Measurements from ENCODE around the gene TBC1D10A. TPM values are rescaled to one million over a fixed set of nuclear protein-coding genes. Genes with fewer than 3 reads are reported as not detected.
A peak's percentile ranks its signal among the peaks of the same experiment; 100 is the strongest.

Gene TBC1D10A
- total RNA-seq, 4 donors from 2014 or later = 27.9 to 72.2 (median 45.7) TPM

- DNase-seq = peak; percentile 82
- peak in 1 of 3 donors; percentile 25 for TF ChIP-seq POLR2AphosphoS5 (IDR thresholded peaks at IDR 0.05)
- TF ChIP-seq EP300 (IDR thresholded peaks at IDR 0.05; ENCODE audit: low read depth) = no peak
- no peak for TF ChIP-seq CTCF (IDR thresholded peaks at IDR 0.05)
- TF ChIP-seq POLR2A (IDR thresholded peaks at IDR 0.05) = peak; percentile 18
- Histone ChIP-seq H3K4me1 (peaks cover 19 to 52% (median 39%) of the 10 kb centered on the region in 4 donors), H3K27ac (peak overlapping the region; percentile 68 to 82 (median 77)), H3K9me3 (no peaks in the 10 kb centered on the region), H3K36me3 (no peaks in the 10 kb centered on the region), H3K4me3 (no peak overlapping the region), H3K27me3 (no peaks in the 10 kb centered on the region)
- in situ Hi-C loops (cut with MboI; ENCODE audit: low pct_ligation_motif_present in 1 of 4, low pct_unique_long_range_greater_than_20kb in 1 of 4, low sequenced_read_pairs in 3 of 4) (no loop called here), intact Hi-C loops (cut with DNase I; ENCODE audit: low total_unique reads) (loop anchor here (5.0 kb wide), 1 partner anchor 141 kb away; no protein-coding TSS in a partner anchor)
- WGBS, 2 donors (ENCODE audit: low coverage in 1 of 2) = 31 to 40% methylated on average over 1 to 20 of the region's 22 CpGs
These were observed 73.4 kb downstream of the TBC1D10A start for GRCh38 chr22:30253205-30253852.

DNA sequence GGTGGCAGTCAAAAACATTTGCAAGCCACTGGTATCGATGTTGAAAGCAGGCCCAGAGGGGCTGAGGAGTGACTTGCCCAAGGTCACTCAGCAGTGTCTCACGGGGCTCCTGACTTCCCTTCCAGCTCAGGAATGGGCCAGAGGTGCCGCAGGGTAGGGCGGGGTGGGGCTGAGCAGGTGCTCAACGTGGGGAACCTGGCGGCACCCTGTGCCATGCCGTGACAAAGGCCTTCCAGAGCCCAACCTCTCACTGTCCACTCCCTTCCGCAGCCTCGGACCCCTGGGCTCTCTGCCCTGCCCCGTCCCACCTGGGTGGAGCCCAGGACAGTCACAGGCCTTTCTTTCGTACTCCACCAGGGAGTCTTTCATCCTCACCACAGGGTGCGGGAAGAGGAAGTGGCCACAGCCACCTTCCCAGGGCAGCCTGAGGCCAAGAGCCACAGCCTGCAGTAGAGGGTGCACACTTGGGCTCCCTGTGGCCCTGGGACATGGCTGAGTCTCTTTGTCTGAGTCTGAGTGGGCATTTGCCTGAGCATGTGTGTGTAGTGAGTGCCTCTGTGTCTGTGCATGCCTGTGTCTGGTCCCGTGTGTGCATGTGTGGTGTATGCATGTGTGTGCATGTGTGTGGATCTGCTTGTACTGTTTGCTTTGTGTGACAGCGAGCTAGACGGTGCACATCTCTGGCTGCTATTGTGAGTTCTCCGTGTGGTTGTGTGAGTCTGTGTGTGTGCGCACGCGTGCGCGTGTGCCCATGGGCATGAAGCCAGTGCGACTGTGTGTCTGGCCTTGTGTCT lies 74.1 kb downstream of the TBC1D10A start:
- Histone ChIP-seq H3K9me3 (no peaks in the 10 kb centered on the region), H3K27ac (peak overlapping the region; percentile 68 to 82 (median 77)), H3K27me3 (no peaks in the 10 kb centered on the region), H3K4me3 (no peak overlapping the region), H3K36me3 (no peaks in the 10 kb centered on the region), H3K4me1 (peaks cover 23 to 55% (median 44%) of the 10 kb centered on the region in 4 donors)
- 45% methylated on average over 22 of the region's 22 CpGs; no CpG with 5 or more reads in 1 of the 2 donors for WGBS, 2 donors (ENCODE audit: low coverage in 1 of 2)
- intact Hi-C loops (cut with DNase I; ENCODE audit: low total_unique reads) = loop anchor here (5.0 kb wide), 1 partner anchor 140 kb away; no protein-coding TSS in a partner anchor
- in situ Hi-C loops (cut with MboI; ENCODE audit: low pct_ligation_motif_present in 1 of 4, low pct_unique_long_range_greater_than_20kb in 1 of 4, low sequenced_read_pairs in 3 of 4) = no loop called here
- peak; percentile 78 for DNase-seq
- TF ChIP-seq POLR2A (IDR thresholded peaks at IDR 0.05) = peak; percentile 24
- TF ChIP-seq CTCF (IDR thresholded peaks at IDR 0.05) = peak in 1 of 5 experiments; percentile 17
- no peak for TF ChIP-seq EP300 (IDR thresholded peaks at IDR 0.05; ENCODE audit: low read depth)
- no peak for TF ChIP-seq POLR2AphosphoS5 (IDR thresholded peaks at IDR 0.05)

DNA sequence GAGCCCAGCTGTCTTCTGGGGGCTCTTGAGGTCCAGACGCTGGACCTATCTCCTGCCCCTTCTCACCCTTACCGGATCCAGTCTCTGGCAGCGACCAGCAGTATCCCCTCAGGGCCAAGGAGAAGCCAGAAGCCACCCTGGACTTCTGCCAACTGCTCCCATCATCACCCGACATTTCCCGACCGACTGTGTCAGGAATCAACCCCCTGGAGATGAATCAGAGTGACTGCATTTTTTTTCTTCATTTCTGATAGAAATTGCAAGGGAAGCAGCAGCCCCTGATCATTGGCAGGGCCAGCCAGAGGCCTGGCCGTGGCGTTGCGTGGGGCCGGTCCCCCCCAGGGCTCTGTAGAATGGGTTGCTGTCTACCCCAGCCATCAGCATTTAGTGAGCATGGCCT lies 75.0 kb downstream of the TBC1D10A start:
- TF ChIP-seq POLR2AphosphoS5 (IDR thresholded peaks at IDR 0.05) (no peak), EP300 (IDR thresholded peaks at IDR 0.05; ENCODE audit: low read depth) (no peak), POLR2A (IDR thresholded peaks at IDR 0.05) (no peak), CTCF (IDR thresholded peaks at IDR 0.05) (no peak)
- no peaks in the 10 kb centered on the region for H3K9me3 ChIP-seq
- H3K36me3 ChIP-seq = no peaks in the 10 kb centered on the region
- in situ Hi-C loops (cut with MboI; ENCODE audit: low pct_ligation_motif_present in 1 of 4, low pct_unique_long_range_greater_than_20kb in 1 of 4, low sequenced_read_pairs in 3 of 4) = no loop called here
- peaks cover 24 to 60% (median 53%) of the 10 kb centered on the region in 4 donors for H3K4me1 ChIP-seq
- H3K4me3 ChIP-seq = no peak overlapping the region
- no peak for DNase-seq
- peaks cover 4% of the 10 kb centered on the region for H3K27me3 ChIP-seq
- peak overlapping the region; percentile 68 to 82 (median 77) for H3K27ac ChIP-seq
- WGBS, 2 donors (ENCODE audit: low coverage in 1 of 2) = 76% methylated on average over 10 of the region's 10 CpGs; no CpG with 5 or more reads in 1 of the 2 donors
- intact Hi-C loops (cut with DNase I; ENCODE audit: low total_unique reads) = loop anchor here (5.0 kb wide), 1 partner anchor 139 kb away; no protein-coding TSS in a partner anchor

GRCh38 chr22:30250661-30251267 lies 76.0 kb downstream of the TBC1D10A start:
- intact Hi-C loops (cut with DNase I; ENCODE audit: low total_unique reads) = loop anchor here (5.0 kb wide), 1 partner anchor 138 kb away; no protein-coding TSS in a partner anchor
- Histone ChIP-seq H3K9me3 (no peaks in the 10 kb centered on the region), H3K4me1 (peaks cover 21 to 58% (median 51%) of the 10 kb centered on the region in 4 donors), H3K36me3 (no peaks in the 10 kb centered on the region), H3K27ac (no peak overlapping the region), H3K27me3 (peaks cover 11% of the 10 kb centered on the region), H3K4me3 (no peak overlapping the region)
- DNase-seq = no peak
- TF ChIP-seq POLR2AphosphoS5 (IDR thresholded peaks at IDR 0.05) (no peak), CTCF (IDR thresholded peaks at IDR 0.05) (no peak), POLR2A (IDR thresholded peaks at IDR 0.05) (no peak)
- in situ Hi-C loops (cut with MboI; ENCODE audit: low pct_ligation_motif_present in 1 of 4, low pct_unique_long_range_greater_than_20kb in 1 of 4, low sequenced_read_pairs in 3 of 4) = no loop called here
- 74% methylated on average over 12 of the region's 12 CpGs; no CpG with 5 or more reads in 1 of the 2 donors for WGBS, 2 donors (ENCODE audit: low coverage in 1 of 2)
